Panc1 (cell line): Measurements from ENCODE around the gene IQCH. TPM values are rescaled to one million over a fixed set of nuclear protein-coding genes. Genes with fewer than 3 reads are reported as not detected.

Source experiments
- ATAC-seq: fragments of 200-7000 bp; cut with Tn5 transposase; 2 replicates; pipeline ENCODE4 v1.9.1; 2020; ENCODE audit warnings: mild to moderate bottlenecking, moderate library complexity
- BruUV-seq: library from RNA; stranded (reverse); fragments of 400-500 nt; replicated peaks from 2 replicates; lab custom pipeline; 2021; lab: Mats Ljungman, UMichigan
- CTCF ChIA-PET: fragments of 300-600 bp; sonication (Branson Sonifier 250); formaldehyde crosslinking; loops from one replicate; lab custom pipeline; 2022; ENCODE audit warnings: antibody characterized with exemption; lab: Charles Lee
- POLR2A ChIA-PET: fragments of 300-600 bp; sonication (Branson Sonifier 250); formaldehyde crosslinking; loops from one replicate; lab custom pipeline; 2022; ENCODE audit warnings: antibody characterized with exemption; lab: Charles Lee
- DNase-seq: peaks from one replicate; pipeline ENCODE4 v3.0.0-alpha.2; 2010; ENCODE audit warnings: low read depth, low spot score
- H3K27ac ChIP-seq: 2 replicates; pipeline ENCODE4 v1.5.1; 2011; ENCODE audit warnings: mild to moderate bottlenecking, low read length, inconsistent platforms
- H3K27me3 ChIP-seq: fragments of 200-500 bp; sonication (Bioruptor generic); 2 replicates; pipeline ENCODE4 v1.6.0; 2014; ENCODE audit warnings: low read length, inconsistent platforms; ENCODE audit not compliant: control insufficient read depth, insufficient read depth
- H3K36me3 ChIP-seq: fragments of 200-500 bp; sonication (Bioruptor generic); 2 replicates; pipeline ENCODE4 v1.5.1; 2014; ENCODE audit warnings: inconsistent platforms, mild to moderate bottlenecking, low read length, moderate library complexity; ENCODE audit not compliant: control insufficient read depth, insufficient read depth
- H3K4me1 ChIP-seq: 2 replicates; pipeline ENCODE4 v1.5.1; 2011; ENCODE audit warnings: inconsistent platforms, mild to moderate bottlenecking, low read length, moderate library complexity; ENCODE audit not compliant: control insufficient read depth, insufficient read depth
- H3K4me3 ChIP-seq, 2 experiments: 2 replicates each; pipeline ENCODE4 v1.5.1; 2011 to 2012; ENCODE audit warnings: low read depth in 2 of 2, low read length in 2 of 2, mild to moderate bottlenecking in 2 of 2, inconsistent platforms in 1 of 2, moderate library complexity in 1 of 2
- H3K9me3 ChIP-seq: fragments of 200-500 bp; sonication (Bioruptor generic); 2 replicates; pipeline ENCODE4 v1.5.1; 2014; ENCODE audit warnings: low read depth, mild to moderate bottlenecking, inconsistent platforms, low read length, moderate library complexity; ENCODE audit not compliant: control insufficient read depth, insufficient read depth
- CTCF ChIP-seq: fragments of 450-650 bp; IDR thresholded peaks from 2 replicates; pipeline ENCODE4 v1.5.1; 2017; ENCODE audit warnings: mild to moderate bottlenecking
- POLR2AphosphoS5 ChIP-seq: IDR thresholded peaks from 2 replicates; pipeline ENCODE4 v1.6.1; 2012; ENCODE audit warnings: mild to moderate bottlenecking, low read depth, low read length, moderate library complexity
- REST ChIP-seq, 2 experiments: IDR thresholded peaks; 2 replicates each; pipeline ENCODE4 v1.6.1; 2011 to 2012; ENCODE audit warnings: low read depth in 2 of 2, control low read depth in 1 of 2, low read length in 1 of 2, mild to moderate bottlenecking in 1 of 2, moderate library complexity in 1 of 2; ENCODE audit not compliant: insufficient read depth in 1 of 2
- SIN3A ChIP-seq: IDR thresholded peaks from 2 replicates; pipeline ENCODE4 v1.6.1; 2012; ENCODE audit warnings: low read depth, mild to moderate bottlenecking, low read length, moderate library complexity, borderline replicate concordance; ENCODE audit not compliant: insufficient read depth
- TCF7L2 ChIP-seq: IDR thresholded peaks from 2 replicates; pipeline ENCODE4 v1.6.1; 2011; ENCODE audit warnings: mild to moderate bottlenecking, low read depth, low read length, inconsistent platforms
- in situ Hi-C: cut with HindIII; loops from 2 replicates; pipeline ENCODE4 v1.10.0; 2016; ENCODE audit warnings: low sequenced_read_pairs, low pct_unique_long_range_greater_than_20kb
- intact Hi-C: fragments of 100-400 bp; cut with micrococcal nuclease; formaldehyde crosslinking; loops from one replicate; pipeline ENCODE4 v1.10.0; 2022; ENCODE audit not compliant: unreplicated experiment
- total RNA-seq: library from RNA; stranded (reverse); gene quantifications from one replicate; pipeline ENCODE4 v1.2.1, GENCODE V29; 2021; ENCODE audit not compliant: unreplicated experiment

IQCH gene
- total RNA-seq, 1 experiment from 2014 or later, result 3.9 TPM

- no peak for DNase-seq
- H3K36me3 ChIP-seq, result peaks cover 3% of the 10 kb centered on the region; the same call in 1 of the 2 replicates
- CTCF ChIA-PET, result no interaction called here
- H3K27me3 ChIP-seq, result no peaks in the 10 kb centered on the region
- TF ChIP-seq POLR2AphosphoS5, result no peak
- no peak for TF ChIP-seq CTCF
- no peak for TF ChIP-seq REST (IDR thresholded peaks at IDR 0.05; ENCODE audit: insufficient read depth in 1 of 2, low read depth in 2 of 2, low read length in 1 of 2)
- no peak for TF ChIP-seq TCF7L2
- no peak for TF ChIP-seq SIN3A
- POLR2A ChIA-PET, result interaction anchor here (0.7 kb wide), 1 partner anchor 26 kb away, joined by 5 read pairs; no protein-coding TSS in a partner anchor
- intact Hi-C loops, result no loop called here
- ATAC-seq, result no peak
- H3K4me1 ChIP-seq, result no peaks in the 10 kb centered on the region
- H3K4me3 ChIP-seq, result no peak overlapping the region
- in situ Hi-C loops, result no loop called here
- no peak overlapping the region for H3K27ac ChIP-seq
- no peaks in the 10 kb centered on the region for H3K9me3 ChIP-seq
- no TSS peak for BruUV-seq
Measured at GRCh38 chr15:67531379-67531914, 276.9 kb downstream of the IQCH start.

GRCh38 chr15:67533873-67534272, 279.3 kb downstream of the IQCH start:
- ChIA-PET POLR2A (no interaction called here), CTCF (no interaction called here)
- intact Hi-C loops (no loop called here), in situ Hi-C loops (no loop called here)
- DNase-seq (no peak), ATAC-seq (no peak)
- Histone ChIP-seq H3K4me3 (no peak overlapping the region), H3K27me3 (no peaks in the 10 kb centered on the region), H3K36me3 (no peaks in the 10 kb centered on the region), H3K27ac (no peak overlapping the region), H3K9me3 (no peaks in the 10 kb centered on the region), H3K4me1 (no peaks in the 10 kb centered on the region)
- no TSS peak for BruUV-seq
- no peak for TF ChIP-seq REST (IDR thresholded peaks at IDR 0.05; ENCODE audit: insufficient read depth in 1 of 2, low read depth in 2 of 2, low read length in 1 of 2)
- TF ChIP-seq POLR2AphosphoS5, result no peak
- TF ChIP-seq SIN3A, result no peak
- no peak for TF ChIP-seq CTCF
- TF ChIP-seq TCF7L2, result no peak
